GM21390 (cell line): ENCODE data around the gene SPNS2.

ENCODE experiments used
- ATAC-seq: cut with Tn5 transposase; IDR thresholded peaks from one replicate; pipeline ENCODE4 v1.9.1; 2021; ENCODE audit not compliant: unreplicated experiment

The SPNS2 gene

GRCh38 chr17:4503283-4504025 lies 4.8 kb downstream of the SPNS2 start:
- ATAC-seq = no peak

GRCh38 chr17:4504188-4504587 lies 5.5 kb downstream of the SPNS2 start:
- ATAC-seq = no peak

- ATAC-seq = no peak
Measured at GRCh38 chr17:4505187-4505586, 6.5 kb downstream of the SPNS2 start.

GRCh38 chr17:4506175-4506813 lies 7.6 kb downstream of the SPNS2 start:
- ATAC-seq = no peak

- ATAC-seq = no peak
Measured at GRCh38 chr17:4506892-4507291, 8.2 kb downstream of the SPNS2 start.

- no peak for ATAC-seq
Measured at GRCh38 chr17:4507361-4508111, 8.9 kb downstream of the SPNS2 start.

GRCh38 chr17:4508207-4508606 lies 9.5 kb downstream of the SPNS2 start:
- ATAC-seq = no peak

- no peak for ATAC-seq
Measured at GRCh38 chr17:4509401-4509800, 10.7 kb downstream of the SPNS2 start.

- no peak for ATAC-seq
Measured at GRCh38 chr17:4509923-4510617, 11.4 kb downstream of the SPNS2 start.

GRCh38 chr17:4510618-4510941 lies 11.9 kb downstream of the SPNS2 start:
- no peak for ATAC-seq

GRCh38 chr17:4511199-4511932 lies 12.7 kb downstream of the SPNS2 start:
- no peak for ATAC-seq

- ATAC-seq = no peak
Measured at GRCh38 chr17:4512156-4513112, 13.8 kb downstream of the SPNS2 start.

- ATAC-seq = no peak
Measured at GRCh38 chr17:4513113-4514032, 14.7 kb downstream of the SPNS2 start.

GRCh38 chr17:4514206-4514605 lies 15.5 kb downstream of the SPNS2 start:
- no peak for ATAC-seq

- ATAC-seq = no peak
Measured at GRCh38 chr17:4514779-4515178, 16.1 kb downstream of the SPNS2 start.

GRCh38 chr17:4515501-4515900 lies 16.8 kb downstream of the SPNS2 start:
- no peak for ATAC-seq

GRCh38 chr17:4516735-4517134 lies 18.1 kb downstream of the SPNS2 start:
- ATAC-seq = no peak

GRCh38 chr17:4518901-4519300 lies 20.2 kb downstream of the SPNS2 start:
- ATAC-seq = no peak

- ATAC-seq = no peak
Measured at GRCh38 chr17:4519361-4519788, 20.7 kb downstream of the SPNS2 start.
